Embryonic facial prominence (tissue), 1 donor: ENCODE data around the gene FIZ1.
"Not testable (repeated sequence)": the region's sequence is repeated elsewhere in the genome, so short reads cannot be mapped to it uniquely, and the experiment has no call there.

Experiments
- DNase-seq: peaks from one replicate; pipeline ENCODE4 v3.0.0-alpha.2; 2016; ENCODE audit errors: extremely low spot score

The FIZ1 gene

DNA sequence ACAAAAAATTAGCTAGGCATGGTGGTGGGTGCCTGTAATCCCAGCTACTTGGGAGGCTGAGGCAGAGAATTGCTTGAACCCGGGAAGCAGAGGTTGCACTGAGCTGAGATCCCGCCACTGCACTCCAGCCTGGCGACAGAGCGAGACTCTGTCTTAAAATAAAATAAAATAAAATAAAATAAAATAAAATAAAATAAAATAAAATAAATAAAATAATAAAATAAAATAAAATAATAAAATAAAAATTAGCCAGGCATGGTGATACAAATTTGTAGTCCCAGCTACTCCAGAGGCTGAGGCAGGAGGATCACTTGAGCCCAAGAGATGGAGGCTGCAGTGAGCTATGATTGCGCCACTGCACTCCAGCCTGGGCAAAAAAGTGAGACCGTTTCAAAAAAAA lies 25.4 kb downstream of the FIZ1 start:
- DNase-seq: not testable (repeated sequence)

DNA sequence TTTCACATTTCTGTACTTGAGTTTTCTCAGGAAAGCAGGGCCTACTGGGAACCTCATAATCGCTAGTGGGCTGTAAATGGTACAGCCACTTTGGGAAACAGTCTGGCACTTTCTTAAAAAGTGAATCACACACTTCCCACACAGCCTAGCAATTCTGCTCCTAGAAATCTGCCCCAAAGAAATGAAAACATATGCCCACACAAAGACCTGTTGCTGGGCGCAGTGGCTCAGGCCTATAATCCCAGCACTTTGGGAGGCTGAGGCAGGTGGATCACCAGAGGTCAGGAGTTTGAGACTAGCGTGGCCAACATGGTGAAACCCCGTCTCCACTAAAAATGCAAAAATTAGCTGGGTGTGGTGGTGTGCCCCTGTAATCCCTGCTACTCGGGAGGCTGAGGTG lies 29.8 kb downstream of the FIZ1 start:
- DNase-seq: not testable (repeated sequence)

DNA sequence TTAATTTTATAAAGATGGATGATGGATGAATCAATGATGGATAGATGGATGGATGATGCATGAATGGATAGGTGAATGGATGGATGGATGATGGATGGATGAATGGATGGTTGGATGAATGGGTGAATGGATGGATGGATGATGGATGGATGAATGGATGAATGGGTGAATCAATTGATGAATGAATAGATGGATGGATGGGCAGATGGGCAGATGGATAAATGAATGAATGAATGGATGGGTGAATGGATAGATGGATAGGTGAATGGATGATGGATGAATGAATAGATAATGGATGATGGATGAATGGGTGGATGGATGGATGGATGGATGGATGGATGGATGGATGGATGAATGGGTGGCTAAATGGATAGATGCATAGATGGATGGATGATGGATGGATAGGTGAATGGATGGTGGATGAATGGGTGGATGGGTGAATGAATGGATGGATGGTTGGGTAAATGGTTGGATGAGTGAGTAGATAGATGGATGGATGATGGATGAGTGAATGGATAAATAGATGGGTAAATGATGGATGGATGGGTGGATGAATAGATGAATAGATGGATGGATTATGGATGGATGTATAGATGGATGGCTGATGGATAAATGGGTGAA lies 31.5 kb downstream of the FIZ1 start:
- DNase-seq: no peak

DNA sequence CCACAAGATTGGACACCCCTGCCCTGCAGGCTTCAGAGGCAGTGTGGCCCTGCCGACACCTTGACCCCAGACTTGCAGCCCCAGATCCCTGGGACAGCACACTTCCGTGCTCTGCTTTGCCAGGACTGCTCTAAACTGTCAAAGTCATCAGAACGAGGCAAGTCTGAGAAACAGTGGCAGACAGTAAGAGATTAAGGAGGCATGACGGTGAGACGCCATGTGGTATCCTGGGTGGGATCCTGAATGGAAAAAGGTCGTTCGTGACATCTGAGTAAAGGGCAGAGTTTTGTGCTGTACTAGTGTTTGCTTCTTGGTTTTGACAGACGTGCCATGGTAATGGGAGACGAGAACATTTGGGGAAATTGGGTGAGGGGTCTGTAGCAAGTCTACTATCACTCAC lies 32.5 kb downstream of the FIZ1 start:
- DNase-seq: no peak

DNA sequence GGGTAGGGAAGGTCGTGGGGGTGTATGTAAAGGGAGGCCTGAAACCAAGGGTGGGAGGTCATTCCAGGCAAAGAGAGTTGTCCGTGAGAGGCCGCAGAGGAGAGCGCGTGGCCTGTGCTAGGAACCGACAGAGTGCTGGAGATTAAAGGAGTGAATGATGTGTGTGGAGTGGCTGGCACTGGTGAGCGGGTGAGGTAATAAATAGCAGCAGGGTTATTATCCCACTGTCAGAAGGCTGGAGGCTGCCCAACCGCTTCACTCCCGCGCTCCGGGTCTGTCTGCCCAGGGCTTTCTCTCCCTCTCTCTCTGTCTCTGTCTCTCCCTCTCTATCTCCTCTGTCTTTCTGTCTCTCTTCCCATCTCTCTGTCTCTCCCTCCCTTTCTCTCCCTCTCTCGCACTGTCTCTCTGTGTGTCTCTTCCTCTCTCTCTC lies 36.0 kb downstream of the FIZ1 start:
- no peak for DNase-seq

DNA sequence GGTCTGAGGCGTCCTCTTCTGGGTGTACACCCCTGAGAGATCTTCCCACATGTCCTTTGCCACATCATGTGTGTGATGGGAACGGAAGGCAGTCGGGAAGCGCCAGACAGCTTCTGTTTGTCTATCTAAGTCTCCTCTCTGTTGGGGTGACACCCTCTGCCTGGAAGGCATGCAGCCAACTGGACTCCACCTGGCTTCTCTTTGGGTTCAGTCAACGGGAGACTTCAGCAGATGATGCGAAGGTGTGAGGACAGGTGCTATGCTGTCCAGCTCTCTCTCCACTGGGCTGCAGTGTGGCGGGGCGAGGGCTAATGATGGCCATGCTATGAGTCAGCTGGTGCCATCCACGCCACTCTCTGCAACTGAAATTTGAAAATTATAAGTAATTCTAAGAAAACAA lies 39.6 kb downstream of the FIZ1 start:
- no peak for DNase-seq

DNA sequence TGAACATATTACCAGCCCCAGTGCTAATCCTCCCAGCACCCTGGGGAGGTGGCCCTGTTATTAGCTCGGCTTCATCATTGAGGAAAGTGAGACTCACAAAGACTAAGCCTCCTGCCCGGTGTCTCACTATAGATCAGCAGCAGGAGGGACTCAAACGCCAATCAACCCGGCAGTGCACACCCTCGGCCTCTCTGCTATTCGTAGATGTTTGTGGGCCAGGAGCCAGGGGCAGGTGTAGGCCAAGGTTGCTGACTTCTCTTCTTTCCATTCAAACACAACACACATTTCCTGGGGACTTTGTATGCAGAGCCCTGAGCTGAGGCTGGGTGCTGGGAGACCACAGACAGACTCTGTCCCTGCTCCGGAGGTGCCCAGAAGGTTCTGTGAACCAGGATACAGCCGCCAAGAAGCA lies 44.6 kb downstream of the FIZ1 start:
- DNase-seq: no peak

DNA sequence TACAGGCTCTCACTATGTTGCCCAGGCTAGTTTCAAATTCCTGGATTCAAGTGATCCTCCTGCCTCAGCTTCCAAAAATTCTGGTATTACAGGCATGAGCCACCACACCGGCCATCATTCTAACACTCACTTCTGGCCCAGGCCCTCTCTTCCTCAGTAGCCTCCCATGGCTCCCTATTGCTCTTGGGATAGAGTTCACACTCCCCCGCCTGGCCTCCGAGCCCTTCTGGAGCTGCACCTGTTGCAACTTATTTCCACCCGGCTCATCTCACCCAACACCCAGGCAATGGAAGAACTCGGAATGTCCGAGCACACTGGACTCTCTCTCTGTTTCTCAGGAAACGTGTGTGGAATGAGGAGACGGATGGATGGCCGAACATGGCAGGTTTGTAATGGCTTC lies 45.0 kb downstream of the FIZ1 start:
- DNase-seq: no peak

DNA sequence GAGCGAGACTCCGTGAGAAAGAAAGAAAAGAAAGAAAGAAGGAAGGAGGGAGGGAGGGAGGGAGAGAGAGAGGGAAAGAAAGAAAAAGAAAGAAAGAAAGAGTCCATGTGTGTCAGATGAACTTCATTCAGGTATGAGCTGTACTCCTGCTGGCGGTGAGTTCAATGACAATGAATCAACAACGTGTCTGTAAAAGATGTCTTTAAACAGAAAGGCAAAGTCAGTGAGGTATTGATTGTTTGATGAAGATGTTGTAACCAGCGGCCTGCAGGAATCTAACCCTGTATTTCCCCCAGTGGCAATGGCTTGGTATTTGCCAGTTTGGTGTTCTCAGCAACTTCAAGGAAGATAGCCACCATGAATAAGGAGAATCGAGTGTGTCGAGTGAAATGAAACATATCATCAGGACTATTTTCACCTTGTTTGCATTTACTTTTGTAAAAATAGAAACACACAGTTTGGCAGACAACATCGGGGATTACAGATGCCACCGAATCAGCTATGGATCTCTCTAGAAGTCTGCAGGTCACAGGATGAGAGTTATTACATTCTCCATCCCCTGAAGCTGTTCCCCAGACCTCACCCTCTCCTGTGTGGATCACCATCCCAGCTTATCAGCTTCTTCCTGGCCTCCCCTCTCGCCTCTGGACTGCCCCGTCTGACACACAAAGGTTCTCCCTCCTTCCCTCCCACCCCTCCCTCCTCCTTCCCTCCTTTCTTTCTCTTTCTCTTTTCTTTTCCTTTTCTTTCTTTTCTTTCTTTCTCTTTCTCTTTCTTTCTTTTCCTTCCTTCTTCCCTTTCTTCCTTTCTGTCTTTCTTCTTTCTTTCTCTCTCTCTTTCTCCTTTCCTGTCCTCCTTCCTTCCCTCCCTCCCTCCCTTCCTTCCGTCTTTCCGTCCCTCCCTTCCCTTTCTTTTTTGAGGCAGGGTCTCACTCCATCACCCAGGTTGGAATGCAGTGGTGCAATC lies 45.8 kb downstream of the FIZ1 start:
- no peak for DNase-seq

DNA sequence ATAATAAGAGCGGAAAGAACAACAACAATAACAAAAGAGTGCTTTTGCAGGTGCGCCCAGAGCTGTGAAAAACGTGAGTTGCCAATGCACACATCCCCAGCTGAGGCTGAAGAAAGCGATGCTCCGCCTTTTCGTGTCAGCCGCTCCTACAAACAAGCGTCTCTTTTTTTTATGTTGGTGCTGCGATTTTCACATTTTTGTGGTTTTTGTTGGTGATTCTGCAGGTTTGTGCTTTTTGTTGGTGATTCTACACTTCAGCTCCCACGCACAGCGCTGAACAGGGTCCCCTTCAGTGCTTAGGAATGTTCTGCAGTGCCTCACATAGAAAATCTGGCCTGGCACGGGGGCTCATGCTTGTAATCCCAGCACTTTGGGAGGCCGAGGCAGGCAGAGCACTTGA lies 46.7 kb downstream of the FIZ1 start:
- DNase-seq: peak; percentile 20

DNA sequence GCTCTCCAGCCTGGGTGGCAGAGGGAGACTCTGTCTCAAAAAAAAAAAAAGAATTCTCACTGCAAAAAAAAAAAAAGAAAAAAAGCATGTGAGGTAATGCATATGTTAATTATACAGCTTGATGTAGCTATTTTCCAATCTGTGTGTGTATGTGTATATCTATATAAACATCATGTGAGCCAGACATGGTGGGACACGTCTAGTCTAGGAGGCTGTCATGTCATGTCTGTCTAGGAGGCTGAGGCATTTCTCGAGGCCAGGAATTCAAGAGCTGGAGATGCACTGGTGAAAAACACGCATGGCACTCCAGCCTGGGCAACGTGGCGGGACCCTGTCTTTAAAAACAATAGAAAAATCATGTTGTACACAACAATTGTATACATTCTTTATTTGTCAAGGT lies 47.1 kb downstream of the FIZ1 start:
- no peak for DNase-seq

DNA sequence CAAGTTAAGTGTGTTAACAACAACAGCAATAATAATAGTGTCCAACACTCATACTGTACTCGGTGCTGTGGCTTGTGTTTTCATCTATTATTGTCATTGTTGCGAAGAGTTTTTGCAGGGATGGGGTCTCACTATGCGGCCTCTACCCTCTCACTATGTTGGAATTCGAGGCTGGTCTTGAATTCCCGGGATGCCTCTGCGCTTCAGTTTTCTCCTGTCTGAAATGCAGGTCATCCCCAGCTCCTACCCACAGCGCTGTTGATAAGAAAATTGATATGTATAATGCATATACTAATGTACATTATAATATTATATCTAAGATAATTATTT lies 49.0 kb downstream of the FIZ1 start:
- DNase-seq: no peak

DNA sequence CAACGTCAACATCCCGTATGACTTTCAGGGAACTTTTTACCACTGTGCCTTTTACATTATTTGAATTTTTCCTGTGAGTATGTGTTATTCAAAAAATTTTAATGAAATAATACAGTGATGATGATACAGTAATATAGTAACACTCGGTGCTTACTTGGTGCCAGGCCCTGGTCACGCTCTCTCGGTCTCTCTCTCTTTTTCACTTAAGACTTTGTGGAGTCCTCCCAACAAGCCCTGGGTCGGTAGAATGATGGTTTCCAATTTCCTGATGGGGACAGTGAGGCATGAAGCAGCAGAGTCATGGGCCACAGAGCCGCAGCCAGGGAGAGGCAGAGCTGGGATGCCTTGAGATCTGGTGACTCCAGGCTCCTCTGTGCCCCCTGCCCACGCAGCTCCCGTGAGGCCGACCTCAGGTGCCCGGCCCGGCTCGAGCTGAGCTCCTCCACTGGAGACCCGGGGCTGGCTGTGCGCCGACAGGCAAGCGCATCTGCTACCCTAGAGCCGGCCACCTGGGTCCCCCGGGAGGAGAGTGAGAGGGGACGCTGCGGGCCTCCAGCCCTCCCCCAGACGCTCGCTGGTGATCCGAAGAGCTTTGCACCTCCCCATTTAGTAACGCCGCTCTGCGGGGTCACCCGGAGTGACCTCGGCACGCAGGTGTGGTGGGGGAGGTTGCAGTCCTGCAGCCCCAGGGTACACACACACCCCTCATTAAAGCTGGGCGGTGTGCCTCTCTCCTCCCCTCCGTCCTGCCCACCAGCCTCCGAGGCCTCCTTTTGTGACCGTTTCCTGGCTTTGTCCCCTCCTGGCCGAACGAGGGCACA lies 49.6 kb downstream of the FIZ1 start:
- DNase-seq: no peak

DNA sequence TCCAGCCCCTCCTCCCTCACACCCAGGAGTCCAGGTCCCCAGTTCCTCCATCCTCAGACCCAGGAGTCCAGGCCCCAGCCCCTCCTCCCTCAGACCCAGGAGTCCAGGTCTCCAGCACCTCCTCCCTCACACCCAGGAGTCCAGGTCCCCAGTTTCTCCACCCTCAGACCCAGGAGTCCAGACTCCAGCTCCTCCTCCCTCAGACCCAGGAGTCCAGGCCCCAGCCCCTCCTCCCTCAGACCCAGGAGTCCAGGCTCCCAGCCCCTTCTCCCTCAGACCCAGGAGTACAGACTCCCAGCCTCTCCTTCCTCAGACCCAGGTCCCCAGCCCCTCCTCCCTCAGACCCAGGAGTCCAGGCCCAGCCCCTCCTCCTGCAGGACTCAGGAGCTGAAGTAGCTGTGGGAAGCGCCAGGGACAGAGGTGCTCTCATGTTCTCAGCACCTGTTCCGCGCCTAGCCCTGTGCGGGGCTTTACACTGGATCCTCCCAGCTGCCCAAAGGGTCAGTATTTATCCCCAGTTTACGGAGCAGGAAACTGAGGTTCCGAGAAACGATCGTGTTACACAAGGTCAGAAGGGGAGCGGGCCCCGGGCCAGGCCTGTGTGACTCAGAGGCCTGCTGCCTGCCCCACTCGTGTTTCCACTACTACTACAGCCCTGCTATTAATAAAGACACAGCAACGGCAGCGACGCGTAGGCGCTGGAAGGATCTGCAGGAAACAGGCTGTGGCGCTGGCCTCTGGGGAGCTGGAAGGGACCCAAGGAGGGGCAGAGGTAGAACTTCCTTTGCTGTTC lies 52.3 kb downstream of the FIZ1 start:
- no peak for DNase-seq

DNA sequence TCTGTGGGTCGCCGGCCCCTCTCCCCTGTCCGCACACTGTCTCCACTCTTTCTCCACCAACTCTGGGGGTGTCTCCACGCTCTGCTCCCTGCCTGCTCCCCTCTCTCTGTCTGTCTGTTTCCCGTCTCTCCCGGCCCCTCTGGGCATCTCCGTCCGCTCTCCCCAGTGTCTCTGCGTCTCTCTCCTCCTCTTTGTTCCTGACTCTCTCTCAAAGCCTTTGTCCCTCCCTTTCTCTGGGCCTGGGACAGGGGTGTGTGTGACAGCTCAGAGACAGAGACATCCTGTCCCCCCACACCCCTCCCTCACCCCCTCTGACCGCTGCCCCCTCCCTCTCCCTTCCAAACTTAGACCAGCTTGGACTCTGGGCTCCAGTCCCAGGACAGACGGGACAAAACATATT lies 53.3 kb downstream of the FIZ1 start:
- no peak for DNase-seq

DNA sequence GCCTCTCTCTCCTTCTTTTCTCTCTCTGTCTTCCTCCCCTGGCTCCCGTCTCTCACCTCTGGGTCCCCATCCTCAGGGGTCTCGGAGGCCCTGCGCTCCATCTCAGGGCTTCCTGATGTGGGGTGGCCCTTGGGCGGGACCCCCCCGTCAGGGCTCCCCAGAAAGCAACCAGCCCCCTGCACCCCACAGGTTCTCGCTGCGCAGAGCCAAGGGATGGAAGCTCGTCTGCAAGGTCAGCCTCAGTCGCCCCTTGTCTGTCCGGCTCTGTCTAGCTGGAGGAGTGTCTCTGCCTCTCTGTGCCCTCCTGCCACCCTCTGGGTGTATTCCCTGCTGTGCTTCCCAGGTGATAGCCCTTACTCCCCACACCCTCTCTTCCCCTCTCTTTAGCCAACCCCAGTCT lies 53.9 kb downstream of the FIZ1 start, which contains the start of gene SBK3:
SBK3 (minus strand) TSS at position 101 of the 400 bp plus-strand sequence; CDS start at position 101, 0 bp downstream.
- DNase-seq: no peak

DNA sequence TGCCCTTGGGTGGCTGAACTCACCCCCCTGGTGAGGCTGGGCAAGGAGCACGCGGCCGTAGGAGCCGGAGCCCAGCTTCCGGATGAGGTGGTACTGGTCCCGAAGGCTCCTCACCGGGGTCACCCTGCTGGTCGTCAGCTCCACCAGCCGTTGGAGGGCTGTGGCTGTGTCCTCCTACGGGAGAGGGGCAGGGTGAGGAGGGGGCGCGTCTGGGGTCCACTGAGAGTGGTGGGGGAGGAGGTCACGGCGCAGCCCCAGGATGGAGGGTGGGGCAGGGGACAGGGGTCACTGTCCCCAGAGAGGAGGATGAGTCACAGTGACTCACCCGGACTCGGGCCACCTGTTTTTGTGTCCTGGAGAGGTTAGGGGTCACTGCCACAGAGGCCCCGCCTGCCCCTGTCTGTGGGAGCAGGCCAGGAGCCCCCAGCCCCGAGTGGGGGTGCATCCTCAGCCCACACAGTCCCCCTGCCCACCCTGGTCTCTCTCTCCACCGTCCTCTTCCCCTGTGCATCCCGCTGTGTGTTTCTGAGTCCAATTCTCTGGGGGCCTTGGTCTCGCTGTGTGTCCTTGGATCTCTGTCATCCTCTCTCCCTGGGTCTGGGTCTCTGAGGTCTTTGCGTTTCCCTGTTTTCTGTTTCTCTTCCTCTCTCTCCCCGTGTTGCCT lies 54.4 kb downstream of the FIZ1 start:
- DNase-seq: no peak

DNA sequence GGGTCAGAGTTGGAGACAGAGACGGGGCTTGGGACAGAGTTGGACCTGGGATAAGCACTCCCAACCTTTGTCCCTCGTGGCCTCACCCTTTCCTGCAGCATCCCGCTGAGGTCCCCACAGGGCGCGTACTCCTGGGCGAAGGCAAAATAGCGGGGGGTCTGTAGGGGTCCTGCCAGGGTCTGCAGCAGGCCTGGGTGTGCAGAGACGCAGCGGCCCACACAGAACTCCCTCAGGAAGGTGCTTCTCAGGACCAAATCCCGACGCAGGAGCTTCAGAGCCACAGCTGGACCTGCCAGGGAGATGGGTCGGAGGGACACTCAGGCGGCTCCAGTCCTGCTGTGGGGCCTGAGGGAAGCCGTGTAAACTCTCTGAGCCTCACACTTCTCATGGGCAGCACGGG lies 55.3 kb downstream of the FIZ1 start:
- DNase-seq: no peak

DNA sequence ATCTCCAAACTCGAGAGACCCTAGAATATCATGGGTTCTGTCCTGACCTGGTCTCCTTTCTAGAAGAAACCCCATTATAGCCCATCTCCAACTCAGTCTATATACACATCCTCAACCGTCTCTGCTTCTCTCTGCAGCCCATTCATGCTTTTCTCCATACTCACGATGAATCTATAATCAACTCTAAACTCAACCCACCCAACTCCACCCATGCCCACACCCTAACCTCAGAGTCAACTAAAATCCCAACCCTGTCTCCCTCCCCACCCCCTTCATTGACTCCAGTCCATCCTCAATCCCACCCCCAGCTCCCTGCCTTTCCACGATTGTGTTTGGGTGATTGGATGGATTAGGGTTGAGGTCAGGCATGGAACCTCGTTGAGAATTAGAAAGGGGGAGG lies 55.8 kb downstream of the FIZ1 start:
- DNase-seq: no peak

DNA sequence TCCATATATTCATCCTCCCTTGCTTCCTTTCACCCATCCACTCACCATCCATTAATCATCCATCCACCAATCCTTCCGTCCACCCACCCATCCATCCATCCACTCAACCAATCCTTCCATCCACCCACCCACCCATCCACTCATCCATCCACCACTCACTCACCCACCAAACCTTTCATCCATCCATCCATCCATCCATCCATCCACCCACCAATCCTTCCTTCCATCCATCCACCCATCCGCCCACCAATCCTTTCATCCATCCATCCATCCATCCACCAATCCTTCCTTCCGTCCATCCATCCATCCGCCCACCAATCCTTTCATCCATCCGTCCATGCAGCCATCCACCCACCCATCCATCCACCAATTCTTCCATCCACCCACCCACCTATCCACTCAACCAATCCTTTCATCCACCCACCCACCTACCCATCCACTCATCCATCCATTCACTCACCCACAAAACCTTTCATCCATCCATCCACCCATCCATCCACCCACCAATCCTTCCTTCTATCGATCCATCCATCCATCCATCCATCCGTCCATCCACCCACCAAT lies 56.9 kb downstream of the FIZ1 start:
- DNase-seq: no peak
